ENCODE results near the gene ATXN1.

DNA sequence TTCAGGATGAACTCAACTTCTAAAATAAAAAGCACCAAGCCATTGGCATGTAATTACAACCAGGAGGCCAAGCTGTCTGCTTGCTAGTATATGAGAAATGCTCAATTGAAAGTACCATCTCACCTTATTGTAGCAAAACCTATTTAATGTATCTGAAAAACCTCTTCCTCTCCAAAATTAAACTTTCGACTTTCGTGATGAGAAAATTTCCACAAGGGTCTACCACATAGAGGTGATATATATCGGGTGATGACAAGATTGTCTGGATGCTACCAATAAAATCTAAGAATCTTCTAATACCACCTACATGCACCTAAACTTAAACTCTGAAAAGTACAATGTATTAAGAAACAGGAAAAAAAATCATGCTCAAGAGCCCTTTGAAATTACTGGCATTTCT lies 74.2 kb downstream of the ATXN1 start:
- TF ChIP-seq, protein P1, sequence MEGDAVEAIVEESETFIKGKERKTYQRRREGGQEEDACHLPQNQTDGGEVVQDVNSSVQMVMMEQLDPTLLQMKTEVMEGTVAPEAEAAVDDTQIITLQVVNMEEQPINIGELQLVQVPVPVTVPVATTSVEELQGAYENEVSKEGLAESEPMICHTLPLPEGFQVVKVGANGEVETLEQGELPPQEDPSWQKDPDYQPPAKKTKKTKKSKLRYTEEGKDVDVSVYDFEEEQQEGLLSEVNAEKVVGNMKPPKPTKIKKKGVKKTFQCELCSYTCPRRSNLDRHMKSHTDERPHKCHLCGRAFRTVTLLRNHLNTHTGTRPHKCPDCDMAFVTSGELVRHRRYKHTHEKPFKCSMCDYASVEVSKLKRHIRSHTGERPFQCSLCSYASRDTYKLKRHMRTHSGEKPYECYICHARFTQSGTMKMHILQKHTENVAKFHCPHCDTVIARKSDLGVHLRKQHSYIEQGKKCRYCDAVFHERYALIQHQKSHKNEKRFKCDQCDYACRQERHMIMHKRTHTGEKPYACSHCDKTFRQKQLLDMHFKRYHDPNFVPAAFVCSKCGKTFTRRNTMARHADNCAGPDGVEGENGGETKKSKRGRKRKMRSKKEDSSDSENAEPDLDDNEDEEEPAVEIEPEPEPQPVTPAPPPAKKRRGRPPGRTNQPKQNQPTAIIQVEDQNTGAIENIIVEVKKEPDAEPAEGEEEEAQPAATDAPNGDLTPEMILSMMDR (IDR thresholded peaks at IDR 0.05; ENCODE audit: low read depth, low read length): no peak
- TF ChIP-seq EZH2phosphoT487 (IDR thresholded peaks at IDR 0.05; ENCODE audit: low read depth): no peak
